Endodermal cell (in vitro differentiated cells): ENCODE data around the gene ERFL. TPM values are rescaled to one million over a fixed set of nuclear protein-coding genes. Genes with fewer than 3 reads are reported as not detected.

ENCODE experiments used
- DNase-seq: peaks from one replicate; pipeline ENCODE4 v3.0.0-alpha.2; 2017
- H3K27ac ChIP-seq: 2 replicates; pipeline ENCODE4 v1.5.1; 2013; ENCODE audit warnings: mild to moderate bottlenecking, low read depth, low read length, moderate library complexity
- H3K27me3 ChIP-seq: 2 replicates; pipeline ENCODE4 v1.6.1; 2013; ENCODE audit warnings: mild to moderate bottlenecking, low read length, moderate library complexity; ENCODE audit not compliant: insufficient read depth, control insufficient read depth, poor library complexity, severe bottlenecking
- H3K36me3 ChIP-seq: 2 replicates; pipeline ENCODE4 v1.7.0; 2013; ENCODE audit warnings: mild to moderate bottlenecking, low read length, moderate library complexity; ENCODE audit not compliant: control insufficient read depth, insufficient read depth
- H3K4me1 ChIP-seq: one replicate; pipeline ENCODE4 v1.7.0; 2013; ENCODE audit warnings: low read length; ENCODE audit not compliant: control insufficient read depth, insufficient read depth
- H3K4me3 ChIP-seq: 2 replicates; pipeline ENCODE4 v1.5.1; 2013; ENCODE audit warnings: mild to moderate bottlenecking, low read length, moderate library complexity
- H3K9ac ChIP-seq: 2 replicates; pipeline ENCODE4 v1.6.1; 2013; ENCODE audit warnings: mild to moderate bottlenecking, low read length, moderate library complexity; ENCODE audit not compliant: poor library complexity, severe bottlenecking; ENCODE audit errors: extremely low read depth
- H3K9me3 ChIP-seq: 2 replicates; pipeline ENCODE4 v1.6.1; 2013; ENCODE audit warnings: mild to moderate bottlenecking, low read length, moderate library complexity; ENCODE audit not compliant: control insufficient read depth
- H3K27ac Mint-ChIP-seq: 2 replicates; pipeline ENCODE4 v1.8.0; 2020; ENCODE audit warnings: mixed read lengths
- H3K27me3 Mint-ChIP-seq: 2 replicates; pipeline ENCODE4 v1.8.0; 2021; ENCODE audit warnings: mild to moderate bottlenecking, mixed read lengths; ENCODE audit not compliant: insufficient read depth
- H3K36me3 Mint-ChIP-seq: 2 replicates; pipeline ENCODE4 v1.8.0; 2020; ENCODE audit warnings: low read depth, mixed read lengths
- H3K4me1 Mint-ChIP-seq: 2 replicates; pipeline ENCODE4 v1.8.0; 2020; ENCODE audit warnings: mixed read lengths
- H3K4me3 Mint-ChIP-seq: 2 replicates; pipeline ENCODE4 v1.8.0; 2020; ENCODE audit warnings: mild to moderate bottlenecking, moderate library complexity, mixed read lengths
- H3K9me3 Mint-ChIP-seq: 2 replicates; pipeline ENCODE4 v1.8.0; 2020; ENCODE audit warnings: mild to moderate bottlenecking, mixed read lengths
- CTCF ChIP-seq: fragments of 200-600 bp; sonication (generic); conservative IDR thresholded peaks from 2 replicates; pipeline ENCODE4 v1.5.0; 2021; ENCODE audit warnings: antibody characterized with exemption, mild to moderate bottlenecking
- WGBS, 2 experiments: methylation state at CpG; one replicate each; pipeline versions ENCODE4 v1.1.5 to v1.1.7; 2013; ENCODE audit warnings: missing lambda C conversion rate in 2 of 2, mixed read lengths in 1 of 2; ENCODE audit not compliant: insufficient coverage in 1 of 2, insufficient read length in 1 of 2; 5-methylcytosine and 5-hydroxymethylcytosine counted together
- total RNA-seq, 2 donors: library from RNA; stranded (reverse); fragmentation: NEBNext Ultra II Directional in 1 of 2; extraction: Animal tissue kit (Norgen Biotek cat#: 25700) in 1 of 2; gene quantifications; 2 replicates in 1 of 2; 3 replicates in 1 of 2; pipeline ENCODE4 v1.2.1, GENCODE V29; 2021

The ERFL gene
- total RNA-seq, 2 donors from 2014 or later: 0.13 to 0.53 TPM

GRCh38 chr19:41902594-41902993 is 25.7 kb downstream of the ERFL start:
- no peaks in the 10 kb centered on the region for H3K27me3 ChIP-seq
- H3K4me1 Mint-ChIP-seq: peaks cover 9% of the 10 kb centered on the region
- peaks cover 54% of the 10 kb centered on the region for H3K36me3 ChIP-seq
- no peak overlapping the region for H3K4me3 Mint-ChIP-seq
- peaks cover 2% of the 10 kb centered on the region for H3K27me3 Mint-ChIP-seq
- H3K9me3 Mint-ChIP-seq: no peaks in the 10 kb centered on the region
- WGBS, 2 experiments: 95 to 98% methylated on average over 17 of the region's 17 CpGs
- H3K27ac Mint-ChIP-seq: no peak overlapping the region
- H3K4me1 ChIP-seq: peaks cover 2% of the 10 kb centered on the region
- H3K36me3 Mint-ChIP-seq: peaks cover 68% of the 10 kb centered on the region
- DNase-seq: no peak
- TF ChIP-seq CTCF: no peak
- H3K9ac ChIP-seq: no peak overlapping the region
- H3K4me3 ChIP-seq: no peak overlapping the region
- H3K27ac ChIP-seq: no peak overlapping the region
- H3K9me3 ChIP-seq: no peaks in the 10 kb centered on the region

GRCh38 chr19:41901707-41902360 is 26.4 kb downstream of the ERFL start:
- Mint-ChIP-seq H3K27me3 (no peaks in the 10 kb centered on the region), H3K36me3 (peaks cover 66% of the 10 kb centered on the region), H3K4me1 (peaks cover 9% of the 10 kb centered on the region), H3K27ac (no peak overlapping the region), H3K4me3 (no peak overlapping the region), H3K9me3 (no peaks in the 10 kb centered on the region)
- no peak for TF ChIP-seq CTCF
- H3K9ac ChIP-seq: no peak overlapping the region
- no peak overlapping the region for H3K27ac ChIP-seq
- H3K27me3 ChIP-seq: no peaks in the 10 kb centered on the region
- peaks cover 2% of the 10 kb centered on the region for H3K4me1 ChIP-seq
- H3K9me3 ChIP-seq: no peaks in the 10 kb centered on the region
- H3K4me3 ChIP-seq: no peak overlapping the region
- WGBS, 2 experiments: 89 to 94% methylated on average over 11 to 21 of the region's 21 CpGs
- DNase-seq: no peak
- peaks cover 54% of the 10 kb centered on the region for H3K36me3 ChIP-seq

GRCh38 chr19:41898235-41898634 is 30.0 kb downstream of the ERFL start:
- H3K4me1 Mint-ChIP-seq: no peaks in the 10 kb centered on the region
- Histone ChIP-seq H3K4me3 (no peak overlapping the region), H3K27me3 (no peaks in the 10 kb centered on the region), H3K9me3 (no peaks in the 10 kb centered on the region), H3K27ac (no peak overlapping the region), H3K9ac (no peak overlapping the region), H3K36me3 (peaks cover 50% of the 10 kb centered on the region), H3K4me1 (no peaks in the 10 kb centered on the region)
- no peak overlapping the region for H3K4me3 Mint-ChIP-seq
- WGBS, 2 experiments: 95 to 100% methylated on average over 6 to 15 of the region's 15 CpGs
- H3K27ac Mint-ChIP-seq: no peak overlapping the region
- H3K36me3 Mint-ChIP-seq: peaks cover 53% of the 10 kb centered on the region
- TF ChIP-seq CTCF: no peak
- no peak for DNase-seq
- no peaks in the 10 kb centered on the region for H3K27me3 Mint-ChIP-seq
- no peaks in the 10 kb centered on the region for H3K9me3 Mint-ChIP-seq
